SK-N-SH (cell line): ENCODE measurements around the gene SLC20A1. TPM values are rescaled to one million over a fixed set of nuclear protein-coding genes. Genes with fewer than 3 reads are reported as not detected.
A peak's percentile ranks its signal among the peaks of the same experiment; 100 is the strongest.

Experiments
- CTCF ChIA-PET: fragments of 300-600, 350-600 bp; formaldehyde crosslinking; extraction: SDS; loops from one replicate; lab custom pipeline; 2021; lab: Yijun Ruan, JAX
- POLR2A ChIA-PET: fragments of 350-600 bp; sonication (Branson Sonifier 250); formaldehyde crosslinking; extraction: SDS; loops from one replicate; lab custom pipeline; 2020; ENCODE audit warnings: antibody characterized with exemption, inconsistent platforms; lab: Yijun Ruan, JAX
- DNase-seq: peaks from one replicate; pipeline ENCODE4 v3.0.0; 2012
- H2AFZ ChIP-seq: fragments of 200-600 bp; sonication (generic); 2 replicates; pipeline ENCODE4 v1.8.1; 2016; ENCODE audit warnings: antibody characterized with exemption, mild to moderate bottlenecking, low read depth
- H3F3A ChIP-seq: fragments of 200-600 bp; sonication (generic); replicated peaks from 2 replicates; pipeline ENCODE3; 2016; ENCODE audit warnings: antibody characterized with exemption, mild to moderate bottlenecking; ENCODE audit not compliant: insufficient read depth
- H3K27ac ChIP-seq, 2 experiments: fragments of 200-500 bp in 1 of 2; fragments of 200-600 bp in 1 of 2; sonication (Bioruptor generic) in 1 of 2; sonication (generic), shearing (Covaris generic) in 1 of 2; 2 replicates each; pipeline versions ENCODE4 v1.5.1 to v1.6.1; 2014 to 2016; ENCODE audit warnings: low read depth in 2 of 2, inconsistent platforms in 1 of 2, low read length in 1 of 2, mild to moderate bottlenecking in 1 of 2, mixed read lengths in 1 of 2
- H3K27me3 ChIP-seq: fragments of 200-600 bp; sonication (generic), shearing (Covaris generic); 2 replicates; pipeline ENCODE4 v1.6.1; 2016; ENCODE audit warnings: mixed run types; ENCODE audit not compliant: insufficient read depth
- H3K36me3 ChIP-seq, 2 experiments: fragments of 200-500 bp in 1 of 2; fragments of 200-600 bp in 1 of 2; sonication (Bioruptor generic) in 1 of 2; sonication (generic) in 1 of 2; replicated peaks in 1 of 2; 2 replicates each; pipeline versions ENCODE3 to v1.5.1; 2014 to 2016; ENCODE audit warnings: low read length in 1 of 2, mild to moderate bottlenecking in 1 of 2; ENCODE audit not compliant: insufficient read depth in 2 of 2, control insufficient read depth in 1 of 2
- H3K4me1 ChIP-seq, 2 experiments: fragments of 200-500 bp in 1 of 2; fragments of 200-600 bp in 1 of 2; sonication (Bioruptor generic) in 1 of 2; sonication (generic), shearing (Covaris generic) in 1 of 2; 2 replicates each; pipeline versions ENCODE4 v1.5.1 to v1.6.1; 2014 to 2016; ENCODE audit warnings: low read depth in 1 of 2, low read length in 1 of 2, mixed run types in 1 of 2; ENCODE audit not compliant: insufficient read depth in 2 of 2, control insufficient read depth in 1 of 2
- H3K4me2 ChIP-seq: fragments of 200-600 bp; sonication (generic), shearing (Covaris generic); 2 replicates; pipeline ENCODE4 v1.6.1; 2017; ENCODE audit warnings: mixed run types
- H3K4me3 ChIP-seq, 2 experiments: fragments of 200-500 bp in 1 of 2; fragments of 200-600 bp in 1 of 2; sonication (Bioruptor generic) in 1 of 2; sonication (generic), shearing (Covaris generic) in 1 of 2; 2 replicates each; pipeline versions ENCODE4 v1.5.1 to v1.8.1; 2014 to 2016; ENCODE audit warnings: low read depth in 2 of 2, inconsistent platforms in 1 of 2, low read length in 1 of 2, mild to moderate bottlenecking in 1 of 2, mixed read lengths in 1 of 2, moderate library complexity in 1 of 2
- H3K79me2 ChIP-seq: fragments of 200-600 bp; sonication (generic); 2 replicates; pipeline ENCODE4 v1.8.1; 2017; ENCODE audit warnings: mild to moderate bottlenecking; ENCODE audit not compliant: insufficient read depth
- H3K9ac ChIP-seq: fragments of 200-600 bp; sonication (generic); 2 replicates; pipeline ENCODE4 v1.6.1; 2017; ENCODE audit warnings: mixed run types
- H3K9me2 ChIP-seq: fragments of 200-600 bp; sonication (generic); 2 replicates; pipeline ENCODE4 v1.6.1; 2017; ENCODE audit warnings: mixed run types
- H3K9me3 ChIP-seq: fragments of 200-600 bp; sonication (generic); 2 replicates; pipeline ENCODE4 v1.6.1; 2017; ENCODE audit warnings: mixed run types, mild to moderate bottlenecking, moderate library complexity
- H4K20me1 ChIP-seq: fragments of 200-600 bp; sonication (generic); 2 replicates; pipeline ENCODE4 v1.6.1; 2017; ENCODE audit warnings: mild to moderate bottlenecking, mixed run types; ENCODE audit not compliant: insufficient read depth
- EP300 ChIP-seq, 2 experiments: IDR thresholded peaks; 2 replicates each; pipeline versions ENCODE4 v1.4.0 to v1.6.1; 2012; ENCODE audit warnings: borderline replicate concordance in 1 of 2, low read depth in 1 of 2, low read length in 1 of 2
- EZH2phosphoT487 ChIP-seq: fragments of 200-600 bp; sonication (generic); IDR thresholded peaks from 2 replicates; pipeline ENCODE4 v1.6.1; 2017; ENCODE audit warnings: low read depth, mixed run types, mild to moderate bottlenecking, antibody characterized with exemption, moderate library complexity, borderline replicate concordance
- FOSL2 ChIP-seq: IDR thresholded peaks from 2 replicates; pipeline ENCODE4 v1.4.0; 2012; ENCODE audit warnings: low read depth, mild to moderate bottlenecking, moderate library complexity, borderline replicate concordance
- GABPA ChIP-seq: IDR thresholded peaks from 2 replicates; pipeline ENCODE4 v1.4.0; 2012; ENCODE audit warnings: low read depth, mild to moderate bottlenecking
- IRF3 ChIP-seq: fragments of 150-350 bp; IDR thresholded peaks from 2 replicates; pipeline ENCODE4 v1.6.1; 2016; ENCODE audit warnings: mild to moderate bottlenecking, low read depth, low read length
- MAX ChIP-seq: IDR thresholded peaks from 2 replicates; pipeline ENCODE4 v1.4.0; 2012; ENCODE audit warnings: low read depth
- MEF2A ChIP-seq: IDR thresholded peaks from 2 replicates; pipeline ENCODE4 v1.4.0; 2012; ENCODE audit warnings: low read depth, borderline replicate concordance
- MXI1 ChIP-seq: IDR thresholded peaks from 2 replicates; pipeline ENCODE4 v1.6.1; 2012; ENCODE audit warnings: mild to moderate bottlenecking, low read depth, low read length, improper control_type of control experiment
- NFIC ChIP-seq: IDR thresholded peaks from 2 replicates; pipeline ENCODE4 v1.4.0; 2012; ENCODE audit warnings: borderline replicate concordance
- RAD21 ChIP-seq: IDR thresholded peaks from 2 replicates; pipeline ENCODE4 v1.6.1; 2012; ENCODE audit warnings: mild to moderate bottlenecking, low read length
- TEAD4 ChIP-seq: IDR thresholded peaks from 2 replicates; pipeline ENCODE4 v1.4.0; 2012; ENCODE audit warnings: mild to moderate bottlenecking, borderline replicate concordance; ENCODE audit not compliant: insufficient read depth
- WGBS: methylation state at CpG from one replicate; pipeline ENCODE4 v1.1.6; 2017; ENCODE audit warnings: low lambda C conversion rate; 5-methylcytosine and 5-hydroxymethylcytosine counted together
- polyA plus RNA-seq, 3 experiments: library from polyadenylated mRNA; depleted of rRNA; stranded (reverse); fragments of >200 nt; gene quantifications; 2 replicates each; pipeline ENCODE4 v1.2.3, GENCODE V29; 2012
- TF ChIP-seq, protein P1 (sequence below): IDR thresholded peaks from 2 replicates; pipeline ENCODE4; 2012
- TF ChIP-seq, protein P2 (sequence below): IDR thresholded peaks from 2 replicates; pipeline ENCODE4 v1.6.1; 2012; ENCODE audit warnings: mild to moderate bottlenecking, low read depth, low read length, moderate library complexity
- TF ChIP-seq, protein P3 (sequence below): fragments of 200-600 bp; sonication (generic); IDR thresholded peaks from 2 replicates; pipeline ENCODE4 v1.6.1; 2017; ENCODE audit warnings: antibody characterized with exemption, mild to moderate bottlenecking, moderate library complexity

SLC20A1 gene
- polyA plus RNA-seq, 1 of the 3 experiments (the other 2 are of a cell fraction) = 56.3 TPM

GRCh38 chr2:112642966-112643365 lies 2.8 kb upstream of the SLC20A1 start:
- Histone ChIP-seq H3K4me3 (no peak overlapping the region), H3K4me2 (no peak overlapping the region), H3K27me3 (no peaks in the 10 kb centered on the region), H3K79me2 (peaks cover 37% of the 10 kb centered on the region), H3K27ac (peak overlapping the region in 1 of 2 experiments; percentile 93; a peak in 1 of 4 replicates), H3K4me1 (peaks cover 20 to 41% of the 10 kb centered on the region in 2 experiments), H3K36me3 (peaks cover 8 to 9% of the 10 kb centered on the region in 2 experiments), H3K9ac (no peak overlapping the region), H3K9me3 (no peaks in the 10 kb centered on the region), H3K9me2 (no peaks in the 10 kb centered on the region), H2AFZ (no peak overlapping the region), H3F3A (peaks cover 32% of the 10 kb centered on the region), H4K20me1 (peaks cover 14% of the 10 kb centered on the region)
- ChIA-PET CTCF (interaction anchor here (0.8 to 1.9 kb wide), 2 partner anchors 17 to 83 kb away, joined by 3 to 10 read pairs; no protein-coding TSS in a partner anchor), POLR2A (no interaction called here)
- WGBS = 94% methylated on average over 7 of the region's 7 CpGs
- TF ChIP-seq, protein P1, sequence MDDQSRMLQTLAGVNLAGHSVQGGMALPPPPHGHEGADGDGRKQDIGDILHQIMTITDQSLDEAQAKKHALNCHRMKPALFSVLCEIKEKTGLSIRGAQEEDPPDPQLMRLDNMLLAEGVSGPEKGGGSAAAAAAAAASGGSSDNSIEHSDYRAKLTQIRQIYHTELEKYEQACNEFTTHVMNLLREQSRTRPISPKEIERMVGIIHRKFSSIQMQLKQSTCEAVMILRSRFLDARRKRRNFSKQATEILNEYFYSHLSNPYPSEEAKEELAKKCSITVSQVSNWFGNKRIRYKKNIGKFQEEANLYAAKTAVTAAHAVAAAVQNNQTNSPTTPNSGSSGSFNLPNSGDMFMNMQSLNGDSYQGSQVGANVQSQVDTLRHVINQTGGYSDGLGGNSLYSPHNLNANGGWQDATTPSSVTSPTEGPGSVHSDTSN = no peak
- TF ChIP-seq TEAD4 = no peak
- DNase-seq = no peak

GRCh38 chr2:112643488-112643887 lies 2.3 kb upstream of the SLC20A1 start:
- peaks cover 42% of the 10 kb centered on the region for H3K79me2 ChIP-seq
- H4K20me1 ChIP-seq = peaks cover 19% of the 10 kb centered on the region
- peaks cover 32% of the 10 kb centered on the region for H3F3A ChIP-seq
- TF ChIP-seq MEF2A = no peak
- TF ChIP-seq MXI1 = no peak
- TF ChIP-seq, protein P2, sequence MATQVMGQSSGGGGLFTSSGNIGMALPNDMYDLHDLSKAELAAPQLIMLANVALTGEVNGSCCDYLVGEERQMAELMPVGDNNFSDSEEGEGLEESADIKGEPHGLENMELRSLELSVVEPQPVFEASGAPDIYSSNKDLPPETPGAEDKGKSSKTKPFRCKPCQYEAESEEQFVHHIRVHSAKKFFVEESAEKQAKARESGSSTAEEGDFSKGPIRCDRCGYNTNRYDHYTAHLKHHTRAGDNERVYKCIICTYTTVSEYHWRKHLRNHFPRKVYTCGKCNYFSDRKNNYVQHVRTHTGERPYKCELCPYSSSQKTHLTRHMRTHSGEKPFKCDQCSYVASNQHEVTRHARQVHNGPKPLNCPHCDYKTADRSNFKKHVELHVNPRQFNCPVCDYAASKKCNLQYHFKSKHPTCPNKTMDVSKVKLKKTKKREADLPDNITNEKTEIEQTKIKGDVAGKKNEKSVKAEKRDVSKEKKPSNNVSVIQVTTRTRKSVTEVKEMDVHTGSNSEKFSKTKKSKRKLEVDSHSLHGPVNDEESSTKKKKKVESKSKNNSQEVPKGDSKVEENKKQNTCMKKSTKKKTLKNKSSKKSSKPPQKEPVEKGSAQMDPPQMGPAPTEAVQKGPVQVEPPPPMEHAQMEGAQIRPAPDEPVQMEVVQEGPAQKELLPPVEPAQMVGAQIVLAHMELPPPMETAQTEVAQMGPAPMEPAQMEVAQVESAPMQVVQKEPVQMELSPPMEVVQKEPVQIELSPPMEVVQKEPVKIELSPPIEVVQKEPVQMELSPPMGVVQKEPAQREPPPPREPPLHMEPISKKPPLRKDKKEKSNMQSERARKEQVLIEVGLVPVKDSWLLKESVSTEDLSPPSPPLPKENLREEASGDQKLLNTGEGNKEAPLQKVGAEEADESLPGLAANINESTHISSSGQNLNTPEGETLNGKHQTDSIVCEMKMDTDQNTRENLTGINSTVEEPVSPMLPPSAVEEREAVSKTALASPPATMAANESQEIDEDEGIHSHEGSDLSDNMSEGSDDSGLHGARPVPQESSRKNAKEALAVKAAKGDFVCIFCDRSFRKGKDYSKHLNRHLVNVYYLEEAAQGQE = no peak
- TF ChIP-seq, protein P3, sequence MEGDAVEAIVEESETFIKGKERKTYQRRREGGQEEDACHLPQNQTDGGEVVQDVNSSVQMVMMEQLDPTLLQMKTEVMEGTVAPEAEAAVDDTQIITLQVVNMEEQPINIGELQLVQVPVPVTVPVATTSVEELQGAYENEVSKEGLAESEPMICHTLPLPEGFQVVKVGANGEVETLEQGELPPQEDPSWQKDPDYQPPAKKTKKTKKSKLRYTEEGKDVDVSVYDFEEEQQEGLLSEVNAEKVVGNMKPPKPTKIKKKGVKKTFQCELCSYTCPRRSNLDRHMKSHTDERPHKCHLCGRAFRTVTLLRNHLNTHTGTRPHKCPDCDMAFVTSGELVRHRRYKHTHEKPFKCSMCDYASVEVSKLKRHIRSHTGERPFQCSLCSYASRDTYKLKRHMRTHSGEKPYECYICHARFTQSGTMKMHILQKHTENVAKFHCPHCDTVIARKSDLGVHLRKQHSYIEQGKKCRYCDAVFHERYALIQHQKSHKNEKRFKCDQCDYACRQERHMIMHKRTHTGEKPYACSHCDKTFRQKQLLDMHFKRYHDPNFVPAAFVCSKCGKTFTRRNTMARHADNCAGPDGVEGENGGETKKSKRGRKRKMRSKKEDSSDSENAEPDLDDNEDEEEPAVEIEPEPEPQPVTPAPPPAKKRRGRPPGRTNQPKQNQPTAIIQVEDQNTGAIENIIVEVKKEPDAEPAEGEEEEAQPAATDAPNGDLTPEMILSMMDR = no peak
- no peak for TF ChIP-seq RAD21
- no peak for TF ChIP-seq MAX
- TF ChIP-seq GABPA = no peak
- TF ChIP-seq IRF3 = no peak
- no peak for TF ChIP-seq NFIC
- TF ChIP-seq EZH2phosphoT487 = no peak
- no peak for TF ChIP-seq FOSL2
- TF ChIP-seq EP300 (IDR thresholded peaks at IDR 0.05; ENCODE audit: borderline replicate concordance in 1 of 2, low read depth in 1 of 2, low read length in 1 of 2) = no peak
- peak overlapping the region in 1 of 2 experiments; percentile 93; a peak in 2 of 4 replicates for H3K27ac ChIP-seq
- peak overlapping the region; percentile 97; the same call in 1 of the 2 replicates for H3K4me2 ChIP-seq
- WGBS = 93% methylated on average over 3 of the region's 3 CpGs
- ChIA-PET CTCF (no interaction called here), POLR2A (no interaction called here)
- no peaks in the 10 kb centered on the region for H3K9me2 ChIP-seq
- DNase-seq = no peak
- peaks cover 14% of the 10 kb centered on the region in 2 experiments for H3K36me3 ChIP-seq
- no peaks in the 10 kb centered on the region for H3K9me3 ChIP-seq
- no peak overlapping the region for H2AFZ ChIP-seq
- peaks cover 20 to 47% of the 10 kb centered on the region in 2 experiments for H3K4me1 ChIP-seq
- H3K9ac ChIP-seq = no peak overlapping the region
- no peak overlapping the region for H3K4me3 ChIP-seq
- H3K27me3 ChIP-seq = no peaks in the 10 kb centered on the region
